OCI-LY1 (cell line): Measurements from ENCODE around the gene TMEM212.

Experiments
- EZH2 ChIP-seq: fragments of 200-600 bp; sonication (generic), shearing (Covaris generic); IDR thresholded peaks from 2 replicates; pipeline ENCODE4 v1.8.0; 2017; ENCODE audit warnings: borderline replicate concordance, mixed run types, mild to moderate bottlenecking, antibody characterized with exemption, low read length, moderate library complexity, mixed read lengths
- TF ChIP-seq, protein P1 (sequence below): fragments of 200-600 bp; sonication (generic), shearing (Covaris generic); IDR thresholded peaks from 2 replicates; pipeline ENCODE4 v1.5.1; 2017; ENCODE audit warnings: mild to moderate bottlenecking, antibody characterized with exemption, low read length, moderate library complexity, mixed read lengths

DNA sequence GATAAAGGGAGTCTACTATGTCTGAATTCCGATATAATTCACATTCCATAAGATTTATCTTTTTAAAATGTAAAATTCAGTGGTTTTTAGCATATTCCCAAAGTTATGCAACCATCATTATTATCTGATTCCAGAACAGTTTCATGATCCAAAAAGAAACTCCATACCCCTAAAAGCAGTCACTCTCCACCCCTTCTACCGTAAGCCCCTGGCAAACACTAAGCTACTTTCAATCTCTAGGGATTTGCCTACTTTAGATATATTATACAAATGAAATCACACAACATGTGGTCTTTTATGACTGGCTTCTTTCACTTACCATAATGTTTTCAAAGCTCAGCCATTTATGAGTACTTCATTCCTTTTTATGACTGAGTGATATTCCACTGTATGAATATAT lies 65.6 kb downstream of the TMEM212 start:
- TF ChIP-seq, protein P1, sequence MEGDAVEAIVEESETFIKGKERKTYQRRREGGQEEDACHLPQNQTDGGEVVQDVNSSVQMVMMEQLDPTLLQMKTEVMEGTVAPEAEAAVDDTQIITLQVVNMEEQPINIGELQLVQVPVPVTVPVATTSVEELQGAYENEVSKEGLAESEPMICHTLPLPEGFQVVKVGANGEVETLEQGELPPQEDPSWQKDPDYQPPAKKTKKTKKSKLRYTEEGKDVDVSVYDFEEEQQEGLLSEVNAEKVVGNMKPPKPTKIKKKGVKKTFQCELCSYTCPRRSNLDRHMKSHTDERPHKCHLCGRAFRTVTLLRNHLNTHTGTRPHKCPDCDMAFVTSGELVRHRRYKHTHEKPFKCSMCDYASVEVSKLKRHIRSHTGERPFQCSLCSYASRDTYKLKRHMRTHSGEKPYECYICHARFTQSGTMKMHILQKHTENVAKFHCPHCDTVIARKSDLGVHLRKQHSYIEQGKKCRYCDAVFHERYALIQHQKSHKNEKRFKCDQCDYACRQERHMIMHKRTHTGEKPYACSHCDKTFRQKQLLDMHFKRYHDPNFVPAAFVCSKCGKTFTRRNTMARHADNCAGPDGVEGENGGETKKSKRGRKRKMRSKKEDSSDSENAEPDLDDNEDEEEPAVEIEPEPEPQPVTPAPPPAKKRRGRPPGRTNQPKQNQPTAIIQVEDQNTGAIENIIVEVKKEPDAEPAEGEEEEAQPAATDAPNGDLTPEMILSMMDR: no peak
- no peak for TF ChIP-seq EZH2
